Measurements from ENCODE around the gene DLG2.

Gene DLG2

GRCh38 chr11:83782329-83782728 is 1844.8 kb downstream of the DLG2 start:
- POLR2A ChIA-PET, result no interaction called here
- CTCF ChIA-PET, result no interaction called here
- TF ChIP-seq CTCF (IDR thresholded peaks at IDR 0.05; ENCODE audit: insufficient read depth, low read length, missing control alignments), result no peak
- H3K4me3 ChIP-seq (ENCODE audit: low read depth, low read length), result no peak overlapping the region
- no peak for DNase-seq (ENCODE audit: low read depth, low spot score)

GRCh38 chr11:83779876-83780275 is 1847.3 kb downstream of the DLG2 start:
- no peak for DNase-seq (ENCODE audit: low read depth, low spot score)
- TF ChIP-seq CTCF (IDR thresholded peaks at IDR 0.05; ENCODE audit: insufficient read depth, low read length, missing control alignments), result no peak
- POLR2A ChIA-PET, result no interaction called here
- no peak overlapping the region for H3K4me3 ChIP-seq (ENCODE audit: low read depth, low read length)
- CTCF ChIA-PET, result interaction anchor here (1.0 to 1.3 kb wide), 2 partner anchors 36 to 48 kb away, joined by 3 to 4 read pairs; no protein-coding TSS in a partner anchor

GRCh38 chr11:83778596-83778995 is 1848.5 kb downstream of the DLG2 start:
- TF ChIP-seq CTCF (IDR thresholded peaks at IDR 0.05; ENCODE audit: insufficient read depth, low read length, missing control alignments), result no peak
- no peak overlapping the region for H3K4me3 ChIP-seq (ENCODE audit: low read depth, low read length)
- no peak for DNase-seq (ENCODE audit: low read depth, low spot score)
- ChIA-PET CTCF (no interaction called here), POLR2A (no interaction called here)

GRCh38 chr11:83773950-83774880 is 1852.9 kb downstream of the DLG2 start:
- no peak for TF ChIP-seq CTCF (IDR thresholded peaks at IDR 0.05; ENCODE audit: insufficient read depth, low read length, missing control alignments)
- POLR2A ChIA-PET, result no interaction called here
- DNase-seq (ENCODE audit: low read depth, low spot score), result peak; percentile 16
- no peak overlapping the region for H3K4me3 ChIP-seq (ENCODE audit: low read depth, low read length)
- CTCF ChIA-PET, result interaction anchor here (0.9 to 1.4 kb wide), 3 partner anchors 50 to 482 kb away, joined by 3 read pairs; no protein-coding TSS in a partner anchor

GRCh38 chr11:83768489-83768888 is 1858.7 kb downstream of the DLG2 start:
- H3K4me3 ChIP-seq (ENCODE audit: low read depth, low read length), result no peak overlapping the region
- TF ChIP-seq CTCF (IDR thresholded peaks at IDR 0.05; ENCODE audit: insufficient read depth, low read length, missing control alignments), result no peak
- ChIA-PET POLR2A (no interaction called here), CTCF (no interaction called here)
- no peak for DNase-seq (ENCODE audit: low read depth, low spot score)

GRCh38 chr11:83766932-83767331 is 1860.2 kb downstream of the DLG2 start:
- CTCF ChIA-PET, result no interaction called here

More at GRCh38 chr11:83766932-83767331, 1860.2 kb downstream of the DLG2 start:
- DNase-seq (ENCODE audit: low read depth, low spot score), result no peak
- POLR2A ChIA-PET, result no interaction called here
- no peak for TF ChIP-seq CTCF (IDR thresholded peaks at IDR 0.05; ENCODE audit: insufficient read depth, low read length, missing control alignments)
- H3K4me3 ChIP-seq (ENCODE audit: low read depth, low read length), result no peak overlapping the region
